ENCODE results near the gene IFI16.
"Not testable (repeated sequence)": the region's sequence is repeated elsewhere in the genome, so short reads cannot be mapped to it uniquely, and the experiment has no call there.

Gene IFI16

DNA sequence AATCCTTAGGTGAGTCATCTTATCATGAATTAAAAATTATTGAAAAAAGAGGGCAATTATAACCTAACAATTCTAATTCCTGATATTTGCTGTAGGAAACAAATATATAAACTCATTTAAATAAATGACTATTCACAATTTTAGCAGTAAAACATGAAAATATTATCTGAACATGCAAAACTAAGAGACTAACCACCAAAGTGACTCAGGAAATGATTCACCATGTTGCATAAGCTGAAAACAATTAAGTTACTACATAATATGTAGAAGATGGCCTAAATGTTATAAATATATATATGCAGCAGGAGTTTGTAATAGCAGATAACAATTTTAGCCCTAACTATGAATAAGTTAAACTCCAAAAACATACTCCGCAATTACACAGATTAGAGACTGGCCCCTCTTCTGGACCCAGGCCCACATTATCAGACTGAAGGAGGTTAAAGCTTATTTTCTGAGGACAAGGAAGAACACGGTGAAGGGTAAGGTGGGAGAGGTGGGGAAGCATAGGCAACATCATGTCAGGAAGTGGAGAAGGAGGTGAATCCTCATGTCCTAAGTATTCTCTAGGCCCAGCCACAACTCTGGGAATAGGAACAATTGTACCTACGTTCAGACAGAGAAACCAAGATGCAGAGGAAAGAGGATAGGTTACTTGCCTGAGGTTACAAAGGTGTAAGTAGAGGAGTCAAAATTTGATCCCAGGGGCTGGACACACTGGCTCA lies 82.5 kb downstream of the IFI16 start:
- DNase-seq: no peak

DNA sequence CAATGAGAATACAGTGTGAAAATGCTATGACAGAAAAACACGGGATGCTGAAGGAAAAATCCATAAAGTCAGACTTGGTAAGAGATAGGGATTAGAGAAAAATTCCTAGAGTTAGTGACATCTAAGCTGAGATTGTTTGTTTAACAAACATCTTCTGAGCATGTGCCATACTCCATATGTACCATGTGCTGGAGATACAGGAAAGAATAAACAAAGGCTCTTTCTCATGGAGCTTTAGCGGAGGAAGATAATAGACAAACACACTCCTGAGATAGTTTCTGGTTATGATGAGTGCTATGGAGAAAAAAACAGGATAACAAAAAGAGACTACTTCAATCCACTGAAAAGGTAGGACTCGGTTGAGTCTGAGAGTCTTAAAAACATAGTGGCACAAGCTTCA lies 88.9 kb downstream of the IFI16 start:
- DNase-seq: no peak

DNA sequence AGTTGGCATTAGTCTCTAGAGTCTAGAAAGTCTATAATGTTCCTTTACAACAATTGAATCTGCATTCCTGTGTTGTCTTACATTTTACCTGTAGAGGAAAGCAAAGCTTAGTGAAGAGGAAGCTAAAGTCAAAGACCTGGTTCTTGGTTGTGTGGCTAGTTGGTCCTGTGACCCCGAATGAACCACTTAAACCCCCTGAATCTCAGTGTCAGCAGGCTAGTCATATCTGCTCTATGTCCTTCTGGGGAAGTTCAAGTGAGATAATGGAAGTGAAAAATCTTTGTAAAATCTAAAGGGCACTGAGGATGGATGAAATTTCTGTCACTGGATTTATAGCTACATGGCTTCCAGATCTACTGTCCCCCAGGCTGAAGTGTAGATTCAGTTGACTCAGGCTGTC lies 90.9 kb downstream of the IFI16 start:
- no peak for DNase-seq

DNA sequence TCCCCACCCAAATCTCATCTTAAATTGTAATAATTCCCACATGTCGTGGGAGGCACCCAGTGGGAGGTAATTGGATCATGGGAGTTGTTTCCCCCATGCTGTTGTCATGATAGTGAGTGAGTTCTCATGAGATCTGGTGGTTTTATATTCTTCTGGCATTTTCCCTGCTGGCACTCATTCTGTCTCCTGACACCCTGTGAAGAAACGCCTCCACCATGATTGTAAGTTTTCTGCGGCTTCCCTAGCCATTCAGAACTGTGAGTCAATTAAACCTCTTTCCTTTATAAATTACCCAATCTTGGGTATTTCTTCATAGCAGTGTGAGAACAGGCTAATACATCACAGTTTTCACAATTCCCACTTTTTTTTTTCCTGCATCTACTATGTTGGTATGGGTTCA lies 93.3 kb downstream of the IFI16 start:
- not testable (repeated sequence) for DNase-seq

Data from nucleus accumbens (tissue), 56 donors.